DMS153 treated with DMSO at 0.1 percent for 48 hours (cell line): ENCODE results near the gene CYP27C1.
A peak's percentile ranks its signal among the peaks of the same experiment; 100 is the strongest.

Experiments
- DNase-seq: peaks from one replicate; lab custom pipeline; 2025; ENCODE audit not compliant: unreplicated experiment; lab: John Stamatoyannopoulos, UW

CYP27C1 gene

DNA sequence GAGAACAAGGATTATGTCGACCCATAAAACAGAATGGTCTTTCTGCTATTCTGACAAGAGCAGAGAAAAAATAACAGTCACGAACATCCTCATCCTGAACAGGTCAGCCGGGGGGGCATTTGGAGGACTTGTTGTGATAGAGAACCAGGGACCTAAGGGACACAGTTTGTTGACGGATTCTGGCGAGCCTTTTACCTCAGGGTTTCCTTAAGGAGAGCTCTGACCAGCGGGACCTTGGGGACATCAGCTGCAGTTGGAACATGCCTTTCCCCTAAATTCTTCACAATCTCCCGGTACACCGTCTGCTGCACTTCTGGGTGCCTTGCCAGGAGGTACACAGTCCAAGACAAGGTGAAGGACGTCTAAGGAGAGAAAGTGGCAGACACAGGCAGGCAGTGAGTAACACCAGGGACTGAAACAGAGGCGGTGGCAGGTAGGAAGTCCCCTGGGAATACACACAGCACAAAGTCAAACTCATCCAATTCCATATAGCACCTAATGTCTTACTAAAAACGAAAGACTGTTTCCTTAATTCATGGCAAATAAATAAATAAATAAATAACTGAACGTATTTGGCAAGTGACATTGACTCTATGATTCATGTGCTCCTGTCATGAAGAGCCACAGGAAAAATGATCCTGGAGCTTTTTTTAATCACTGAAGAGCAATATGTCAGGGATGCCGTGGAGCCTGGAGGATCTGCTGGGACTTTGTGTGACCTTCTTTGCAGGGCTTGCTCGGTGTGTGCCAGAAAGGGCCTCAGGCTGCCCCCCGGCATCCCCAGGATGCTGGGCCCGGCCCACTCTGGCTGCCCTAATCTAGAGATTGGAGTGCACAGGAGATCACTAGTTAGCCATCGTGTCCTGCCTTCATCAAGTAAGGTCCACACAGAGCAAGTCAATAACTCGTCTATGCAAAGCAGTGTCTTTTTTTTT lies 24.7 kb downstream of the CYP27C1 start:
- DNase-seq = no peak

DNA sequence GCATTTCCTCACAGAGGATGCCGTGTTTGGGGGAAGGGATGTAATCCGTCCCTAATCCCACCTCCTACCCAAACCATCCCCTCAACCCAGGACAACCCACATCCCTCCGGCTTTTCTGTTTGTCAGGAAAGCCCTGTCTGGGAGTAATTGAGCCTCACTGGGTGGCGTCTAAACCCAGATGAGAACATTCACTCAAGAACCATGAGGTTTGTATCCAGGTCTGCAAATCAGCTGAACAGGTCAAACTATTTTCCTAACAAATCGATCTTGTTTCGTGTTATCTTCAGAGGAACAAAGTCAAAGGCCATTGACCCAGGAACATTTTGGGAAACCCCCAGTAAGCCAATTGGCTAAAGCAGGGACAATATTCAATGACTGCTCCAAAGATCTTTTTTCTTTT lies 25.7 kb downstream of the CYP27C1 start:
- DNase-seq = no peak

DNA sequence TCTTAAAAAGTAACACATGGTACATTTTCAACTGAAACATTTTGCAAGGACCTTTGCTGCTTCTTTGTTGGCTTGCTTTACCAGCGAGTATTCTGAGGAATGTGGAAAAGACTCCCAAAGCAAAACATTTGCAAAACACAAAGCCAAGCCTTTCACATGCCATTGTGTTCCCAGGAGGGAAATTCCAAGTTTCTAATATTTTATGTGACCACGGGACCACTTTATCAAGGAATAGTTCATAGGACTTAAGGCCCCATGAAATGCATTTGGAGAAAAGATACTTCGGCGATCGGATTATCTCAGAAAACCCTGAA lies 26.2 kb downstream of the CYP27C1 start:
- no peak for DNase-seq

DNA sequence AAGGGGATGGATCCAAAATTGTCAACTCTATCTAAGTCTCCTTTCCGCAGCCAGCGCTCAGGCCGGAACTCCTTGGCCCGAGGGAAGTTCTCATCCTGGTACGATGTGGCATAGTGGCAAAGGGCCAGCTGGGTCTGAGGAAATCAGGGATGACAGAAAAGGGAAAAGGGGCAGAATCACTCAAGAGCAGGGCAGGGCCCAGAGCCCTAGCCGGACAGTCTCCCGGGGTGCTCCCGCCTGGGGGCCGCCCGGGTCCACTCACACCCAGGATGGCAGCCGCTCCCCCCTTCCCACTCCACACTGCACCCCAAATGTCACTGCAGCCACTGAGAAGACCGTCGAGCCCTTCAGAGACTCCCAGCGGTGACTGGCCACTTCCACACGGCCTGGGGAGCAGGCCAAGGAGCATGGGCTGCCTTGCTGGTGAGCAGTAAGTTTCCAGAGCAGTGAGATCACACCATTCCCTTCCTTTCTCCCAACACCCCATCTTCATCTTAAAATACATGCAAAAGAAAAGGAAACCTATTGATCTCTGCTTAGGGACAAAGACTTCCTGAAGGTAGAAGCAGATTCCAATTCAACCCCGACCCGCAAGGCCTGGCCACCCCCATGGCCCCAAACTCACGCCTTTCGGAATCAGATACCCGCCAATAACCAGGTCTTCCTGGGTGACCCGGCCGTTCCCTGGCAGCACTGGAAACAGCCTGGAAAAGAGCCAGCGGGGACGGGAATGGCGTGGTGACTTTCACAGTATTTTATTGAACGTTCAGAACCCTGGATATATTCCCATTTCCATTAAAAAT lies 26.7 kb downstream of the CYP27C1 start:
- no peak for DNase-seq

DNA sequence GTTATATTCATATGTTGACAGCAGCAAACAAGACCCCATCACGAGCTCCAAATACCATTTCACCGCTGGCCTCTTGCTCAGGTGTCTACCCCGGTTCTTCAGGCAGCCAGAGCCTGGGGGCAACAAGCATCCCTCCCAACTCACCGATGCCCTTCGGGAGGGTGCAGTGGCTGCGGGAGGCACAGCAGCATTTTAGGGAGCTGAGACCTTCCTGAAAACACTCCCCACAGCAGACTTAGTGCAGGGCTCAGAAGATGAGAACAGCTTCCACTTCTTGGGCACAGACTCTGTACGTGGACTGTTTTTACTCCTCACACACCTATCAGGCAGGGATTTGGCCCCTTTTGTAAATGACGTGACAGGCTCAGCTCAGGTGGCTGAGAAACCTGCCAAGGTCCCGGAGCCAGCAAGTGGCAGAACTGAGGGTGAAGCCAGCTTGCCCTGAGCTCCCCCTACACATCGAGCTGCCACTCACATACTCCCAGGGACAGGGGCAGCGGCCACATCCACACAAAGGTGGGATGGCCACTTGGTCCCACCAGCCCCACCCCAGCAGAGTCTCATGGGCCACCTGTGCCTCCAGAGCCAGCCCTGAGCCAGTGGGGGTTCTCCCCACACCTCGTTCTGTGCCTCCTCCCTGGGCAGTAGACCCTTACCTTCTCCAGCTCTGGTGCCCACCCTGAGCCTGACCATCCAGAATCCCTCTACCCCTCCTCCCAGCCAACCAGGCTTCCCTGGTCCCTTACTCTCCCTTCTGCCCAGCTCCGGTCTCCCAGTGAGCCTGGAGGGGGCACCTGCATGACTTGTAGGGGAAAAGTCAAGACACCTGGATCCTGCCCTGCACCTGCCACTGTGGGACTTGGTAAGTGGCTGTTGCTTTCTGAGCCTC lies 28.5 kb downstream of the CYP27C1 start:
- DNase-seq = no peak

DNA sequence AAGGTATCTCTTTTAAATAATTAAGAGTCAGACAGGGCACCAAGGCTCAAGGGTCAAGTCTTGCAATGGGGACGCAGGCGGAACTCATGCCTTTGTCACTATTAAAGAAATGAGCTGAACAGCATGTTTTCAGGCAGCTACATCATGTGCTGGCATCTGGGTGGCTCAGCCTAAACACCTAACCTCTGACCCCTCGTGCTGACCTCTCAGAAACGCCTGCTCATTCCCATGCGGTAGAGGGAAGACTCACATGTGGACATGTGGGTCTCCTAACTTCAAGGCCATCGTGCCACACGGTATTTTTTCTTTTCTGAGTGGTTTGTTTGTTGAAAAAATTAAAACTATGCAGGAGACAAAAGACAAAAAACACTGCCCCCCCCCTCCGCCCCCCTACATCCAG lies 31.3 kb downstream of the CYP27C1 start:
- no peak for DNase-seq

DNA sequence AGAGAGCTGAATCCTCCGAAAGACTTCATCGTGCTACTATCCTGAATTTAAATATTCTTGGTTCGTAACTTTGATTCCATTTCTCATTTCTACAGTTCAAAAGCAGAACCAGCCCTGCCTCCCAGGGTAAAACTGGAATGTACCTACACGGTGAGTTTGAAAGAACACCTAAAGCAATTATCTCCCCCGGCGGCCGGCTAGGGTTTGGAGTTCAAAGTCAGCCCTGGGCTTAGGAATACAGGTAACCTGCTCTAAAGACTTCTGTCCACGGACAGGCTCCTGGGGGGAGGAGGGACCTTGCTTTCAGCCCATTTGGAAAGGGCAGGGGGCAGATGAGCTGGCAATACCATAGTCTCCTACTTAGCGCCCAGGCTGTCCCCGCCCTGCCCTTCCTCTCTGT lies 32.3 kb downstream of the CYP27C1 start:
- DNase-seq = no peak

DNA sequence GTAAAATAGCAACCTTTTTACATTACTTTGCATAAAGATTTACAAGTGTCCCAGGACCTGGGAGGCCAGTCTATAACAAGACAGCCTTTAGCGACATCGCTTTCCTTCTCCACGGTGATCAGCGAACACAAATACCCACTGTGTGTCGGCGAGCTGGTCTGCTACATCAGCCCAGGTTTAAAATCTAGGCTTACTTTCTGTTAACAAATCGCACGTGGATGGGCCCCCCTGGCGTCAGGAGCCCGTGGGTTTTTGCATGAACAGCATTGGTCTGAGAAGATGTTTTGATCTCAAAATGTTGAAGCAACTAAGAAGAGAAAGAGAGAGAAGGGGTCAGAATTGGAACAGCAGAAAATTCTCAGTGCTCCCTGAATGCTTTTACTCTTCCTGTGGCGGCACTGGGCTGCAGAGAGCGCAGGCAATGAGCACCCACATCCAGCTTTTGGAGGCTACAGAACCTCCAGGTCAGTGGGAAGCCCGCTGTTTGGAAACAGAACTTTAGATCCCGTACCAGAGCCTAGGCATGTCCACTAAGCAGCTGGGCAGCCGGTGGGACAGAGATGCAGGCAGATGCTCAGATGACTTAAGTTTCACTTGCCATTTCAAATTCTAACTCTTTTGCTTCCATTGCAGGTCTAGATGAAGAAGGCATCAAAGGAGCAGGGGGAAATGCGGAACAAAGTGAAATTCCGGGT lies 32.9 kb downstream of the CYP27C1 start:
- DNase-seq = no peak

DNA sequence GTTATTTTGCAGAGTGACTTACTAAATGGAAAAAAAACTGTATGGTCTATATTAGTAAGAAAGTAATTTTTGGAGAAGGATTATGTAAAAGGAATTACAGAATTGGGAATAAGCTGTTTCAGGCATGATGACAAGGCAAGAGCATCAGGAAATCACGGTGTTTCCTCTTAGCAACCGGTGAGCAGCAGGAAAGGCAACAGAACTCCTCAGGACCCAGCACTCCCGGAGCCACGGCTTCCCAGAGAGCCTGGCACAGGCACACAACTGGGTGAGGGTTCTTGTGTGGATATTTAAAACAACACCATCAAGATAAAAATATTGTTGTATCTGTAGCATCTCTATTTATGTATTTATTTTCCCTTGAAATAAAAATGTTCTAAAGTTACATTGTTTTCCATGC lies 34.4 kb downstream of the CYP27C1 start:
- DNase-seq = no peak

DNA sequence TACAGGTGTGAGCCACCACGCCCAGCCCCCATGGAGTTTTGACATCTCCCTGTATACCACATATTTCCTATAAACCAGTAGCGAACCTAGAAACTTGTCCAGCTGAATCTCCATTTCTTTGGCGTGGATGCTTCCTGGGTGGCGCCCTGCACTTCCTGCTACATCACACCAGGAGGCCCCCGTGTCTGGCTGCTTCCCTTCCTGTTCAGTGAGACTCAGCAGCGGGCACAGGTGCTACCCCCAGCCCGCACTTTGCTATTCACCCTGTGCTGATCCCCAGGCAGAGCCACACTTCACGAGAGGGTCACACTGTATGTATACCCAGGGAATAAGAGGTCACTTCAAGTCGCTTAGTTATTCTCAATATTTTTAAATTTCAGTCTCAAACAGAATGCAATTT lies 35.0 kb downstream of the CYP27C1 start:
- DNase-seq = no peak

DNA sequence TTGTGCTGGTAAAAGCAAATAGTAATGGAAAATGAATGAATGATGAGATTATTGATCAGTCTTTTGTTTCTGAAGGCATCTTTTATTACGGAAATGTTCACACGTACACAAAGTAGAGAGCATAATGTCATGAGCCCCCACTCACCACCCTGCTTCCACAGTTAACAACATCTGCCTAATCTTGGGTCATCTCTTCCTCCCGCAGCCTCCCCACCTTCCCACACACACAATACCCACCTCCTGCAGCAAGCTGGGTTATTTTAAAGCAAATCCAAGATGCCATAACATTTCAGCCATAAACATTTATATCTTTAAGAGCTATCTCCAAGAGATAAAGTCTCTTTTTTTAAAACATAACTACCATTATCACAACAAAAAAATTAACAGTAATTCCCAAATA lies 36.3 kb downstream of the CYP27C1 start:
- DNase-seq = no peak

DNA sequence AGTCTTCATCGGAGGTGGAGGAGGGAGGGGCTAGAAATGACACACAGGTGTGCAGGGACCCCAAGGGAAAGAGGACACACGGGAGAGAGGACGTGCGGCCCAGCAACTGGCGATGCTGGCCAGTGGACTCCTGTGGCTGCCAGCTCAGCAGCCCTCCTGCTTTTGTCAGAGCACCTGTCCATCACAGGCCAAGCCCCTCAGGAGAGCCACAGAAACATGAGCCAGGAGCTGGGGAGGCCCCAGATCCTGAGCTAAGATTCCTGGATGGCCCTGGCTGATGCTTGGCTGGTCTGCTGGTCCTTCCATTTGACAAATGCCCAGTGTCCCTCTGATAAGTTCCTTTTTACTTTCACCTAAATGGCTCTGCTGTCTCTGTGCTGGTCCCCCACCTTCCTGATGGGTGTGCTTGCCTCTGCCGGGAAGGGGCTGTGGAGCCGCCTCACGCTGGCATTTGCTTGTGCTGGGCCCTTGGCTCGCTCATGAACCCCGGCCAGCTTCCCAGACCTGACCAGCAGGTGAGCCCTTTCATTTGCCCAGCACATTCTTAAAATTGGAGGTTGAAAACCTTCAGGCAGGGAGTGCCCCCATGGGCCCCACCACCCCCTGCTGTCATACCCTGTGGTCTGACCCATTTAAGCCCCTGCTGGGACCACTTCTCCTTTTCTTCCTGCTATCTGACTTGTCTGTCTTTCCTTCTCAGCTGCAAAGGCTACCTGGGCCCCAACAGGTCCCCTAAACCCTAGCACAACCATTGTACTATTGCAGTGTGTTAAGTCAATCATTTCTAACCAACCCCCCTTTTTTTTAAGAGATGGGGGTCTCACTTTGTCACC lies 37.3 kb downstream of the CYP27C1 start:
- no peak for DNase-seq

DNA sequence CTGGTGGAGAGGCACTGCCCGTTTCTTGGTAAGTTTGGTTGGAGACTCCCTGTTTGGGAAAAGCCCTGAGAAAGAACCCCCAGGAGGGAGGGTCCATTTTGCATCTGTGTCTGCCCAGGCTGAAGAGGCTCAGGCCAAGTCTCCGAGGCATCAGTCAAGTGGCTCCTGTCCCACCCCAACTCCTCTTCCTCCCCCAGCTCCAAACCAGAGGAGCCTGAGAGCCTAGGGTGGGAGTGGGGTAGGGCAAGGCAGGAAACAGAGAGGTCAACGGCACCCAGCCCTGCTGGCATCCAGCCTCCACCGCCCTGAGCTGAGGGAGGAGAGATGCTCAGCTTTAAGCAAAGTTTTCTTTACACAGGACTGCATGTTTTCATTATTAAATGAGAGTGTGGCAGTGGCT lies 38.2 kb downstream of the CYP27C1 start:
- no peak for DNase-seq

DNA sequence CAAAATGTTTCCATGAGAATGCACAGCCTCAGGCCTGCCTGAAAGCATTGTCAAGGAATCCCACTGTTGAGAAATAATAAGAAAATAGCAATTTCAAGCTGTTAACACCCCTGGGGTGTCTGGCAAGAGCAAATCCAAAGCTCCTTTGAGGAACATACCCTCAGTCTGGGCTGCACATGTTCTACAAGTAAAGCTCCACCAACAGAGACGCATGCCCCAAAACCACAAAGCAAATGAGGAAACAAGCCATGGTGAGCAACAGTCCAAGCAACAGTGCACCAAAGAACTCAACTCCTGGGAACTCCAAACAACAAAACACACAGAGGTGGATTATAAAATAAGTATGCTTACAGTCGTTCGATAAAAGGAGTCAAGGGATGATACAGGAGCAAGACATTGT lies 40.3 kb downstream of the CYP27C1 start:
- no peak for DNase-seq

DNA sequence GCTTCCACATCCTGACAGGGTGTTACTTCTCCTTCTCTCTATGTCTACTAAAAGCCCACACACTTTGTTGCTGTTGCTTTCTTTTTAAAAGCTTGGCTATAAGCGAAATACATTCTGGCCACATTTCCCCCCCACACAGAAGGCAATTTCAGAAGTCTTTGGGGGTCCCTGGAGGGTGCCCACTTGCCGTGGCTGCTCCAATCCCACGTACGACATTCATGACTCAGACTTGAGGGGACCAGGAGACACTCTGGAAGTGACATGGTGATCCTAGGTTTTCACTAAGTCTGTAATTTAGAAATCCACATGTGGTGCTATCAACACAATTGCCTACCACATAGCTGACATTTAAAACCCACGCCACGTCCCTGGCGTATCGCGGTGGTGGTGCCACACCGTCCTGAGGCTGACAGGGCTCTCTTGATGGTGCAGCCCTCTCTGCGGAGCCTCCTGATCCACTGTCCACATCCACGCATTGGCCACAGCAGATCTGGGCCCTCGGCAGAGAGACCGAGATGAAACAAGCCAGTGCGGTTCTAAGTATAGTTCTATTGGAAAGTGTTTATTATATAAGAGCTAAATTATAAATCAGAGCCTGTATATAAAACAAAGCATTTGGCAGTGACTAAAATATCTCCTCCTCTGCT lies 42.4 kb downstream of the CYP27C1 start:
- no peak for DNase-seq

DNA sequence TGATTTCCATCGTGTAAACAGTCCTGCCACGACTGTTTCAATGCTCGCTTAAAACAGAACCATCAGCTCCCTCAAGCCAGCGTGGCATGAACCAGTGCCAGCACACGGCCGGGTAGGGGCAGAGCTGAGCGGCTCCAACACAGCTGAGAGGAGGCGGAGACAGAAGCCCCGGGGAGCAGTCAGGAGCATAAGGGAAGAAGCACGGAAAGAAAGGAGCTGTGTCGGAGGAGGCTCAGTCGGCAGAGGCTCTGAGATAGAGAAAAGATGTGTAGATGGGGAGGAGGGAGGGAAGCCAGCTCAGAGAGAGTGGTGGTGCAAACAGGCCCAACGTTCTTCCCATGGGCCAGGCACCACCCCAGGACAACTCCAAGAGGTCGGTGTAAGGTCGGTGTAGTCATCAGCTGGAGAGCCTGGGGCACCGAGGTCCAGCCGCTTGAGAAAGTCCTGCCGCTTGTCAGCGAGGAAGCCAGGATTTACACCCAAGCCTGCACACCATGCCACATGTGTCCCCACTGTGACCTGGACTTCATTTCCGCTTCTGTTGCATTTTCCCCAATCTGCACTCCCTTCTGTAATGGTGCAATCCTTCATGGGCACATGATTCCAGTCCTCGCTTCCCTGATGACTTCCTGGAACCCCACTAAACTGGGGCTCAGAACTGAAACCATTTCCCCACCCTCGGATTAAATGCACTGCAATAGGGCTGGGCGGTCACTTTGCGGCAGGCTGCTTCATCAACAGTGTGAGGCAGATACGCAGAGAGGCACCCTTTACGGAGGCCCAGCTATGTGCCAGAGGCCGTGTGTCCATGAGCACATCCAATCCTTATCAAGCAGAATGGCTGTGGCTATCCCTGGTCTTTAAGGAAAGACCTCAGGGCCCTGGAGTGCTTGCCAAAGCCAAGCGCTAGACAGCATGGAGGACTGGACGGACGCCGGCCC lies 43.5 kb downstream of the CYP27C1 start:
- DNase-seq = peak; percentile 21

DNA sequence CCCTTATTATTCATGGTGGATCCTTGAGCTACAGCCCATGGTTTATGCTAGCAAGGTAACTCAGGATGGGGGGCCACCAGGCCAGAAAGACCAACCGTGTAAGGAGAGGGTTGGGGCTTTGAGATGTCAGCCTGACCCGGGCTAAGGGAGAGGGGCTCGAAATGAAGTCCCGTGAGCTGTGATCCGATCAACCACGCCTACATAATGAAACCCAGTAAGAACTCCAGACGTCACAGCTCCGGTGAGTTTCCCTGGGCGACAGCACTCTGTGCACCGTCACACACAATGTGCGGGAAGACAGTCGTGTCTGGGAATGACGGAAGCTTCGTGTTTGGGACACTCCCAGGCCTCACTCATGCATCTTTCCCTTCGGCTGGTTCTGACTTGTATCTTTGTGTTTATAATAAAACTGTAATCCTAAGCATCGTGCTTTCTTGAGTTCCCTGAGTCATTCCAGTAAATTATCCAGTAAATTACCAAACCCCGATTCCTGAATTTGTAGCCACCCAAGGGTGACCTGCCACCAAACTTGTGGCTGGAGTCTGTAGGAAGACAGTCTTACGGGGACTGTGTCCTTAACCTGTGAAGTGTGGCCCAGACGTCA lies 44.2 kb downstream of the CYP27C1 start:
- no peak for DNase-seq
